Measurements from ENCODE around the gene SV2C.

DNA sequence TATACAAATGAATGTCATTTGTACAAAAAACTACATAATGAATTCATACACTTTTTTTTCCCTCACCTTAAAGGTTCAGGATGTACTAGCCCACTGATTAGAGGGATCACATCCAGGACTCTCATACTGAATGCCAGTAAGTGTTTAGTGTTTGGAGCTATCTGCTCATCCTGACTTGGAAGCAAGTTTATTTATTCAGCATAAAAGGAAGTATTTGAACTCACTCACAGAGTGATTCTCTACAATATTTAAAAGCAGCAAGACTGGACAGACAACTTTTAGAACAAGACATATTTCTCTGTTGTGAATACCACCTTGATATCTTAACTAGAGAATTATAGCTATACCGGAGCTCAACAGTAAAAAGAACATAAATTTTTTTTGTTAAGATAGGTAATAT lies 305.1 kb downstream of the SV2C start:
- TF ChIP-seq CTCF (IDR thresholded peaks at IDR 0.05) = no peak
- TF ChIP-seq POLR2A (IDR thresholded peaks at IDR 0.05) = no peak

Measured in vagina (tissue), 2 donors.